Mesenteric fat pad (tissue), 1 donor: ENCODE measurements around the gene FHIP2A. TPM values are rescaled to one million over a fixed set of nuclear protein-coding genes. Genes with fewer than 3 reads are reported as not detected.
"Not testable (repeated sequence)": the region's sequence is repeated elsewhere in the genome, so short reads cannot be mapped to it uniquely, and the experiment has no call there.

Source experiments
- DNase-seq: peaks from one replicate; pipeline ENCODE4 v3.0.0-alpha.2; 2020; ENCODE audit warnings: low spot score
- total RNA-seq: library from RNA; stranded (reverse); fragmentation: NEBNext Ultra II Directional; extraction: Animal tissue kit (Norgen Biotek cat#: 25700); gene quantifications from one replicate; pipeline ENCODE4 v1.2.1, GENCODE V29; 2021
- donor health status: DM: yes; HTN: yes; CAD: no.

The FHIP2A gene
- total RNA-seq, 1 donor from 2014 or later = 36.3 TPM

DNA sequence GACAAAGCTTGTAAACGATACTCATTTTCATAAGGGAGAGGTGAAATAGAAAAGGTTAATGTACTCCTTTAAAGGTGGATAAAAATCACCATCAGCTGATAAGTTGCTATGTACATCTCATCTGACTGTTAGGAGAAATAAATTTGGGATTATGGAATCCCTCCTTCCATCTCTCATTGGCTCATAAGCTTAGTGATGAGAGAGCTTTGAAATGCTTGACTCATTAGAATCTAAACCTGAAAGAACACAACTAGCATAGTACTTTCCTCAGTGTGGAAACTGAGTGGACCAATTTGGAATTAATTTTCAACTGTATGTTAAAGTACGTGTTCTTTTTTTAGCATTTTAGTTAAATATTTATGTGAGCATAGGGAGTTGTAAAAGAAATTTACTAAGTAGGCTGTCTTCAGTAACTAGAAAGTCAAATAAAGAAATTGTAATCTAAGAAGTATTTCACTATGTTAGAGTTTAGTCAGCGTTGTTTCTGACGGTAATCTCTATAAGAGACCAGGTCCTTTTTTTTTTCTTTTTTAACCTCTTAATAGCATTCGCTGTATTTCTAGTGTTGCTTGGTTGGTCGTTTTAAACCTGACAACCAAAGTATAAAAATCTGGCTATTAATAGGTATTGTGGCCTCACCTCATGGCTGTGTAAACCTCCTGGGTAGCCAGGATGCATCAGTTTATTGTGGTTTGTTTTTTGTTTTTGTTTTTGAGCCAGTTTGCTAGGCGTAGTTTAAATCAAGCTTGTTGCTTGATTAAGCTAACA is 34.4 kb downstream of the FHIP2A start:
- DNase-seq = no peak

GRCh38 chr10:114856544-114857287 is 35.1 kb downstream of the FHIP2A start:
- no peak for DNase-seq

DNA sequence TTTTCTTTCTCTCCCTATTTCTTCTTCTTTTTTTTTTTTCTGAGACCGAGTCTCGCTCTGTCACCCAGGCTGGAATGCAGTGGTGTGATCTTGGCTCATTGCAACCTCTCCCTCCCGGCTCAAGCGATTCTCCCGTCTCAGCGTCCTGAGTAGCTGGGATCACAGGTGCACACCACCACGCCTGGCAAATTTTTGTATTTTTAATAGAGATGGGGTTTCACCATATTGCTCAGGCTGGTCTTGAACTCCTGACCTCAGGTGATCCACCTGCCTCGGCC is 35.6 kb downstream of the FHIP2A start:
- not testable (repeated sequence) for DNase-seq

GRCh38 chr10:114857922-114858629 is 36.5 kb downstream of the FHIP2A start:
- DNase-seq = no peak

DNA sequence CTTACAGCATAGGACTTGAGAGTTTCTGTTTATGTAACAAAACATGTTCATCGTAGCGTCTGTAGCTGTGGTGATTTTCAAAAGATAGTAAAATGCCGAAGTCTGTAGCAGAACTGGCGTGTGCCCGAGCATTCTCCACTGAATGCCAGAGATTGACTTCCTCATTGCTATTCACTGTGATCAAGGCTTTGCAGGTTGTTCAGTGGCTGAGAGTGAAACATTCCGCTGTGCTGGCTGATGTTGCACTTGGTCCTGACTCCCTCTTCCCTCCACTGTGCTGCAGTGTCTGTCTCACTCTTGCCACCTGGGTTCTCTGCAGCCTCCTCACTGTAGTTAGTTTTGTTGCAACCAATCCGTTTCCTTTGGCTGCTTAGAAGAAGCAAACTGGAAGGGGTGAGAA is 37.6 kb downstream of the FHIP2A start:
- no peak for DNase-seq

- no peak for DNase-seq
Measured at GRCh38 chr10:114862456-114862855, 40.9 kb downstream of the FHIP2A start.

- DNase-seq = no peak
Measured at GRCh38 chr10:114867365-114867764, 45.8 kb downstream of the FHIP2A start.

DNA sequence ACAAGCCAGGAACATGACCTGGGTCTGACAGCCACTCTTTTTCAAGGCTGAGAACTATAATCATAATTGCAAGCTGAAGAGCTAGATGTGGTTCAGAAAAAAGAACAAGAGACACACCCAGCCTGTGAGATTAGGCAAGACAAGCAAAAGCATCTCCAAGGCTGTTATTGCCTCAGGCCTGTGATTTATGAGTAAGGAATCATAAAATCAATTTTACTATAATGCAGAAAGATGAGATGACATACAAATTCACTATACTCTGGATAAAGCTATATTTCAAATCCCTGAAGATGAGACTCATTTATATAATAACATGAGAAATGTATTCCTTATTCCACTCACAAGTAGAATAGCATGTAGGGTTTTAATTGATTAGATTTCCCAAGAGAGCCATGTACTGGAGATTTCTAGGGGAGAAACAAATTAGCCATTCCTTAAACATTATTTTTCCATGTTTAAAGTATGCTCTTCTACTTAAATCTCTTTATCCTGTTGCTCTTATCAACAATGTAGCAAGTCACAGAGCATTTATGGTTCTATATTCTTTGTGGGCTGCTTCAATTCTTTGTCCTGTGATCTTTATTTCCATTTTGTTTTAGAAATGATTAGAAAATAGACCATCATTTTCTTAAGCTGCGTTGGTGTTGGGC is 47.4 kb downstream of the FHIP2A start:
- DNase-seq = no peak

- DNase-seq = no peak
Measured at GRCh38 chr10:114869520-114869892, 47.9 kb downstream of the FHIP2A start.

DNA sequence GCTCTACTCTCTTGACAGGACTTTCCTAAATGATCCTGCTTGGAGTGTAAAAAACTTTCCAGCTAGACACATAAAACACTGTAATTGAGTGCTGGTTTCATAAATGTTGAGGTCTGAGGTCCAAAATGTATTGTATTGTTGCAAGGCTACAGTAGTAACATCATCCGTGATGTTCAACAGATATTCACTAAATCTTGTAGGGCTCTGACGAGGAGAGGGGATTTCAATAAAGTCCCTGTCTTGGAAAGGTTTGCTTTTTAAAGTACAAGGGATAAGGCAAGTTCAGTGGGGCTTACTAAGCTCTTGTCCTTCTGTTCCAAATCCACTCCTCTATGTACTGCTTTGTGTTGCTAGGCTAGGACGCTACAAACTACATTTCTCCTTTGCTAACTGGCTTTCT is 48.9 kb downstream of the FHIP2A start:
- no peak for DNase-seq

GRCh38 chr10:114871379-114871778 is 49.8 kb downstream of the FHIP2A start:
- DNase-seq = no peak

Other genes with a start within 250 kb of the FHIP2A start
- 103 TPM for gene ABLIM1, start 163.5 kb upstream of the FHIP2A start, total RNA-seq
- gene TRUB1, start 116.4 kb downstream of the FHIP2A start, total RNA-seq = 5.2 TPM